ENCODE results near the gene LGI4.

DNA sequence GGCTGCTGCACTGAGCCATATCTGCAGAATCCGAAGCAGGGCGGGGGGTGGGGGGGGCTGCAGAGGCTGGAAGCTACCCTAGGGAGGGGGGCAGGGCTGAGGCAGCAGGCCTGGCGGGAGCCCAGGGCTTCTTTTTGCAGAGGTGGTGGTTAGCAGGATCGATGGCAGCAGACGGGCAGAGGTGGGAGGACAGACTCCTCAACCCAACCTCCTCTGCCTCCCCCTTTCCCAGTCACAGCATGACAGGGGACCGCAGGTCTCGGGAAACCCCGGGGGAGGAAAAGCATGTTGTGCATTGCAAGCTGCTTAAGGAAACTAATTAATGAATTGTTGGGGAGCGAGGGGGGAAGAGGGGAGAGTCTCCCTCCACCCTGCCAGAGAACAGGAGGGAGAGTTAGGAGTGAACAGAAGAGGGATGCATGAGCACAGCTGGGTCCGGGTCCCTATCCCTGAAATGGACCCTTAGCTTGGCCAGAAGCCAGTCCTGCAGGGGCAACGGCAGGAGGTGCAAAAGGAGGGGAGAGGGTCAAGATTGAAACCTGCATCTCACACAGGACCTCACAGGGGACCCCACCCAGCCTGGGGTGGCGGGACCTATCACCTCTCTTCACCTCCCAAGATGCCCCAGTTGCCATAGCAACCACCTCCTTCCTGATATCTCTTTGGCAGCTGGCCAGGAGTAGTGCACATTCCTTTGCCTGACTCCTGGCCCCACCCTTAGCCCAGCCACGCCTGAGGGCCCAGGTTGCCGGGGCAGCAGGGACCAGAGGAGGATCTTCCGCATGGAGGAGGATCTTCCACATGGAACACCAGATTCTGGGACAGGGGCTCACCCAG lies 10.0 kb upstream of the LGI4 start:
- TF ChIP-seq POLR2A (IDR thresholded peaks at IDR 0.05): no peak
- TF ChIP-seq CTCF (IDR thresholded peaks at IDR 0.05): no peak
